Brain microvascular endothelial cell (primary cell): ENCODE results near the gene PRTFDC1.

Experiments used
- DNase-seq: peaks from one replicate; pipeline ENCODE4 v3.0.0-alpha.2; 2020
- H3K27ac ChIP-seq: fragments of 250-450 bp; sonication (Bioruptor Pico); 2 replicates; pipeline ENCODE4 v1.5.1; 2020; ENCODE audit warnings: mild to moderate bottlenecking, moderate library complexity
- H3K27me3 ChIP-seq: fragments of 250-450 bp; sonication (Bioruptor Pico); replicated peaks from 2 replicates; pipeline ENCODE4 v1.5.1; 2020; ENCODE audit warnings: mild to moderate bottlenecking
- H3K36me3 ChIP-seq: fragments of 250-450 bp; sonication (Bioruptor Pico); replicated peaks from 2 replicates; pipeline ENCODE4 v1.5.1; 2020; ENCODE audit warnings: mild to moderate bottlenecking
- H3K4me3 ChIP-seq: 2 replicates; pipeline ENCODE4 v1.5.1; 2011; ENCODE audit warnings: low read depth, mild to moderate bottlenecking, control low read depth, low read length, moderate library complexity
- CTCF ChIP-seq: IDR thresholded peaks from 2 replicates; pipeline ENCODE4 v1.5.1; 2011; ENCODE audit warnings: low read depth, mild to moderate bottlenecking, moderate library complexity, low read length, control low read depth, inconsistent platforms; ENCODE audit errors: missing control alignments
- in situ Hi-C: cut with HindIII; loops from 2 replicates; pipeline ENCODE4 v1.10.0; 2017; ENCODE audit warnings: low sequenced_read_pairs, low pct_ligation_motif_present

The PRTFDC1 gene

GRCh38 chr10:24953675-24954074 is 1.3 kb upstream of the PRTFDC1 start:
- no peak for DNase-seq
- in situ Hi-C loops = no loop called here
- Histone ChIP-seq H3K27ac (no peak overlapping the region), H3K4me3 (no peak overlapping the region), H3K27me3 (no peaks in the 10 kb centered on the region), H3K36me3 (no peaks in the 10 kb centered on the region)
- no peak for TF ChIP-seq CTCF

GRCh38 chr10:24952707-24953645 is 570 bp upstream of the PRTFDC1 start:
- H3K4me3 ChIP-seq = peak overlapping the region; percentile 57
- DNase-seq = peak; percentile 20
- no peaks in the 10 kb centered on the region for H3K36me3 ChIP-seq
- H3K27me3 ChIP-seq = no peaks in the 10 kb centered on the region
- TF ChIP-seq CTCF = no peak
- peak overlapping the region; percentile 35 for H3K27ac ChIP-seq
- in situ Hi-C loops = no loop called here

GRCh38 chr10:24951201-24952142 is 934 bp downstream of the PRTFDC1 start:
- Histone ChIP-seq H3K27me3 (no peaks in the 10 kb centered on the region), H3K4me3 (peak overlapping the region; percentile 57), H3K36me3 (no peaks in the 10 kb centered on the region), H3K27ac (peak overlapping the region; percentile 35)
- in situ Hi-C loops = no loop called here
- no peak for TF ChIP-seq CTCF
- no peak for DNase-seq

- no peak for DNase-seq
- no peaks in the 10 kb centered on the region for H3K27me3 ChIP-seq
- no peak overlapping the region for H3K4me3 ChIP-seq
- in situ Hi-C loops = no loop called here
- no peak overlapping the region for H3K27ac ChIP-seq
- TF ChIP-seq CTCF = no peak
- H3K36me3 ChIP-seq = no peaks in the 10 kb centered on the region
Observed at GRCh38 chr10:24950439-24950838, 2.0 kb downstream of the PRTFDC1 start.

- H3K4me3 ChIP-seq = no peak overlapping the region
- H3K27me3 ChIP-seq = no peaks in the 10 kb centered on the region
- no peak for TF ChIP-seq CTCF
- no peak for DNase-seq
- no peaks in the 10 kb centered on the region for H3K36me3 ChIP-seq
- H3K27ac ChIP-seq = no peak overlapping the region
- in situ Hi-C loops = no loop called here
Observed at GRCh38 chr10:24949616-24950015, 2.8 kb downstream of the PRTFDC1 start.
